B cell (primary cell): ENCODE results near the gene TEAD1.

Experiments used
- EZH2 ChIP-seq: IDR thresholded peaks from 2 replicates; pipeline ENCODE4 v1.6.1; 2012; ENCODE audit warnings: borderline replicate concordance, low read depth, mild to moderate bottlenecking, moderate library complexity, low read length; ENCODE audit not compliant: insufficient read depth, poor library complexity, severe bottlenecking
- TF ChIP-seq, protein P1 (sequence below): fragments of 200-600 bp; IDR thresholded peaks from one replicate; pipeline ENCODE4 v1.8.0; 2022; ENCODE audit warnings: antibody characterized with exemption, mild to moderate bottlenecking

DNA sequence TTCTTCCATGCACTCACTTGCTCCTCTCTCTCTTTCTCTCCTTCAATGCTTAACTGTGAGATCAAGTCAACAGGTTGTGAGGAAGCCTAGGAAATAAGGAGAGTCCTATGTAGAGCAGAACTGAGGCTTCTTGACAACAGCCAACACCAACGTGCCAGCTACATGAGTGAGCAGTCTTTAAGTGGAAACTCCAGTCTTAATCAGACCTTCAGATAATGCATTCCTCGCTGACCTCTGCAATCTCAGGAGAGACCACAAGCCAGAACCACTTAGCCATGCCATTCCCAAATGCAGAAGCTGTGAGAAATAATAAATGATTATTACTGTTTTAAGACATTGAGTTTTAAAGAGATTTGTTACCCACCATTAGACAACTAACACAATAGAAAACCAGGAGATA, 6.1 kb upstream of the TEAD1 start:
- TF ChIP-seq, protein P1, sequence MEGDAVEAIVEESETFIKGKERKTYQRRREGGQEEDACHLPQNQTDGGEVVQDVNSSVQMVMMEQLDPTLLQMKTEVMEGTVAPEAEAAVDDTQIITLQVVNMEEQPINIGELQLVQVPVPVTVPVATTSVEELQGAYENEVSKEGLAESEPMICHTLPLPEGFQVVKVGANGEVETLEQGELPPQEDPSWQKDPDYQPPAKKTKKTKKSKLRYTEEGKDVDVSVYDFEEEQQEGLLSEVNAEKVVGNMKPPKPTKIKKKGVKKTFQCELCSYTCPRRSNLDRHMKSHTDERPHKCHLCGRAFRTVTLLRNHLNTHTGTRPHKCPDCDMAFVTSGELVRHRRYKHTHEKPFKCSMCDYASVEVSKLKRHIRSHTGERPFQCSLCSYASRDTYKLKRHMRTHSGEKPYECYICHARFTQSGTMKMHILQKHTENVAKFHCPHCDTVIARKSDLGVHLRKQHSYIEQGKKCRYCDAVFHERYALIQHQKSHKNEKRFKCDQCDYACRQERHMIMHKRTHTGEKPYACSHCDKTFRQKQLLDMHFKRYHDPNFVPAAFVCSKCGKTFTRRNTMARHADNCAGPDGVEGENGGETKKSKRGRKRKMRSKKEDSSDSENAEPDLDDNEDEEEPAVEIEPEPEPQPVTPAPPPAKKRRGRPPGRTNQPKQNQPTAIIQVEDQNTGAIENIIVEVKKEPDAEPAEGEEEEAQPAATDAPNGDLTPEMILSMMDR = no peak
- TF ChIP-seq EZH2 = no peak
